HEK293 (cell line): ENCODE measurements around the gene SNAPIN.

ENCODE experiments used
- CTCF ChIA-PET: fragments of 350-600 bp; formaldehyde crosslinking; extraction: SDS; loops from one replicate; lab custom pipeline; 2021; ENCODE audit warnings: antibody characterized with exemption; lab: Yijun Ruan, JAX
- POLR2A ChIA-PET: fragments of 300-600 bp; formaldehyde crosslinking; extraction: SDS; loops from one replicate; lab custom pipeline; 2020; ENCODE audit warnings: antibody characterized with exemption, inconsistent platforms; lab: Yijun Ruan, JAX
- H3K27ac ChIP-seq: fragments of 200-500 bp; sonication (Bioruptor generic); 2 replicates; pipeline ENCODE4 v1.5.1; 2014; ENCODE audit warnings: low read depth, low read length, control low read depth, inconsistent platforms; ENCODE audit errors: extremely low read depth
- H3K36me3 ChIP-seq, 2 experiments: fragments of 200-500 bp in 1 of 2; sonication (Bioruptor generic) in 1 of 2; 1 replicate in 1 of 2; 2 replicates in 1 of 2; pipeline ENCODE4 v1.5.1; 2014 to 2017; ENCODE audit warnings: inconsistent platforms in 2 of 2, low read length in 2 of 2; ENCODE audit not compliant: control insufficient read depth in 2 of 2, insufficient read depth in 1 of 2
- H3K4me1 ChIP-seq: fragments of 200-500 bp; sonication (Bioruptor generic); 2 replicates; pipeline ENCODE4 v1.5.1; 2014; ENCODE audit warnings: mild to moderate bottlenecking, low read length, inconsistent platforms; ENCODE audit not compliant: control insufficient read depth, insufficient read depth
- H3K4me3 ChIP-seq: 2 replicates; pipeline ENCODE4 v1.5.1; 2011; ENCODE audit warnings: low read depth, mild to moderate bottlenecking, control low read depth, low read length, moderate library complexity
- H3K9me3 ChIP-seq: fragments of 200-500 bp; sonication (Bioruptor generic); 2 replicates; pipeline ENCODE4 v1.5.1; 2014; ENCODE audit warnings: low read depth, low read length, inconsistent platforms; ENCODE audit not compliant: control insufficient read depth, insufficient read depth
- IKZF3 ChIP-seq: fragments of 450-650 bp; IDR thresholded peaks from 2 replicates; pipeline ENCODE4 v1.5.0; 2018; ENCODE audit warnings: missing biosample characterization, mild to moderate bottlenecking, missing genetic modification characterization, moderate library complexity
- ZBTB10 ChIP-seq: fragments of 450-650 bp; formaldehyde crosslinking; IDR thresholded peaks from 2 replicates; pipeline ENCODE4 v1.5.1; 2016; ENCODE audit warnings: missing biosample characterization, missing genetic modification characterization
- ZFP69B ChIP-seq: fragments of 450-650 bp; formaldehyde crosslinking; IDR thresholded peaks from 2 replicates; pipeline ENCODE4 v1.5.1; 2016; ENCODE audit warnings: missing biosample characterization, missing genetic modification characterization
- ZNF112 ChIP-seq: fragments of 450-650 bp; formaldehyde crosslinking; IDR thresholded peaks from 2 replicates; pipeline ENCODE4 v1.5.0; 2017; ENCODE audit warnings: missing biosample characterization, missing genetic modification characterization
- ZNF138 ChIP-seq: fragments of 450-650 bp; formaldehyde crosslinking; IDR thresholded peaks from 2 replicates; pipeline ENCODE4 v1.5.1; 2016; ENCODE audit warnings: missing biosample characterization, missing genetic modification characterization, borderline replicate concordance
- ZNF18 ChIP-seq: fragments of 450-650 bp; formaldehyde crosslinking; IDR thresholded peaks from 2 replicates; pipeline ENCODE4 v1.5.1; 2016; ENCODE audit warnings: missing biosample characterization, missing genetic modification characterization
- ZNF2 ChIP-seq: fragments of 450-650 bp; formaldehyde crosslinking; IDR thresholded peaks from 2 replicates; pipeline ENCODE4 v1.5.1; 2016; ENCODE audit warnings: missing biosample characterization, missing genetic modification characterization
- ZNF223 ChIP-seq: fragments of 450-650 bp; formaldehyde crosslinking; IDR thresholded peaks from 2 replicates; pipeline ENCODE4 v1.5.1; 2016; ENCODE audit warnings: missing biosample characterization, missing genetic modification characterization
- ZNF292 ChIP-seq: fragments of 450-650 bp; formaldehyde crosslinking; IDR thresholded peaks from 2 replicates; pipeline ENCODE4 v1.5.1; 2016; ENCODE audit warnings: low read depth, missing biosample characterization, missing genetic modification characterization, borderline replicate concordance
- ZNF404 ChIP-seq: fragments of 450-650 bp; formaldehyde crosslinking; IDR thresholded peaks from 2 replicates; pipeline ENCODE4 v1.5.1; 2017; ENCODE audit warnings: missing biosample characterization, missing genetic modification characterization
- ZNF521 ChIP-seq: fragments of 450-650 bp; formaldehyde crosslinking; IDR thresholded peaks from 2 replicates; pipeline ENCODE4 v1.5.1; 2017; ENCODE audit warnings: missing biosample characterization, mild to moderate bottlenecking, missing genetic modification characterization
- ZNF596 ChIP-seq: fragments of 450-650 bp; IDR thresholded peaks from 2 replicates; pipeline ENCODE4 v1.5.0; 2018; ENCODE audit warnings: missing biosample characterization, mild to moderate bottlenecking, missing genetic modification characterization, moderate library complexity
- ZNF626 ChIP-seq: fragments of 450-650 bp; sonication (Bioruptor Pico); formaldehyde crosslinking; IDR thresholded peaks from 2 replicates; pipeline ENCODE4 v1.5.1; 2018; ENCODE audit warnings: missing biosample characterization, missing genetic modification characterization, inconsistent platforms
- ZNF654 ChIP-seq: fragments of 450-650 bp; formaldehyde crosslinking; IDR thresholded peaks from 2 replicates; pipeline ENCODE4 v1.5.1; 2016; ENCODE audit warnings: low read depth, missing biosample characterization, missing genetic modification characterization
- ZNF830 ChIP-seq: fragments of 450-650 bp; IDR thresholded peaks from 2 replicates; pipeline ENCODE4 v1.5.0; 2018; ENCODE audit warnings: missing biosample characterization, missing genetic modification characterization, low read depth, mild to moderate bottlenecking, moderate library complexity
- ZSCAN30 ChIP-seq: fragments of 450-650 bp; IDR thresholded peaks from 2 replicates; pipeline ENCODE4 v1.5.1; 2018; ENCODE audit warnings: missing biosample characterization, mild to moderate bottlenecking, missing genetic modification characterization, moderate library complexity
- TF ChIP-seq, protein P1 (sequence below): fragments of 450-650 bp; formaldehyde crosslinking; IDR thresholded peaks from 2 replicates; pipeline ENCODE4 v1.5.1; 2016; ENCODE audit warnings: missing biosample characterization, missing genetic modification characterization, borderline replicate concordance

The SNAPIN gene

DNA sequence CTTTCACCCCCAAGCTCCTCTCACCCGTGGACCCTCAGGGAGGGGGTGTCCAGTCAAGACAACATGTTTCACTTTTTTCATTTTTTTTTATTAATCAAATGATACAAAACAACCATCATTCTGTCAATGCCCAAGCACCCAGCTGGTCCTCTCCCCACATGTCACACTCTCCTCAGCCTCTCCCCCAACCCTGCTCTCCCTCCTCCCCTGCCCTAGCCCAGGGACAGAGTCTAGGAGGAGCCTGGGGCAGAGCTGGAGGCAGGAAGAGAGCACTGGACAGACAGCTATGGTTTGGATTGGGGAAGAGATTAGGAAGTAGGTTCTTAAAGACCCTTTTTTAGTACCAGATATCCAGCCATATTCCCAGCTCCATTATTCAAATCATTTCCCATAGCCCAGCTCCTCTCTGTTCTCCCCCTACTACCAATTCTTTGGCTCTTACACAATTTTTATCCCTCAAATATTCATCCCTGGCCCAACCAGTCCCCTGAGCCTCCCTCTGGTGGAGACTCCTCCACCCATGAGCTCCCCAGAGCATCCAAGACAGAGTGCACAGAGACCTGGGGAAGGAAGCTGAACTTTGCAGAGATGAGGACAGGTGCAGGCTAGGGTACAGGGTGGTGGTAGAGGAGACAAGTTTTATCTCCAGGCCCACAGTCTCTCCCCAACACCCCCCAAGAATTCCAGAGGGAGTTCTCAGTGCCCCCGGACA is 44.2 kb upstream of the SNAPIN start:
- TF ChIP-seq ZNF404 (tag by site-specific recombination) = no peak
- no peak for TF ChIP-seq ZNF138 (tag by site-specific recombination)
- no peak for TF ChIP-seq ZNF626 (tag by site-specific recombination)
- TF ChIP-seq, protein P1, sequence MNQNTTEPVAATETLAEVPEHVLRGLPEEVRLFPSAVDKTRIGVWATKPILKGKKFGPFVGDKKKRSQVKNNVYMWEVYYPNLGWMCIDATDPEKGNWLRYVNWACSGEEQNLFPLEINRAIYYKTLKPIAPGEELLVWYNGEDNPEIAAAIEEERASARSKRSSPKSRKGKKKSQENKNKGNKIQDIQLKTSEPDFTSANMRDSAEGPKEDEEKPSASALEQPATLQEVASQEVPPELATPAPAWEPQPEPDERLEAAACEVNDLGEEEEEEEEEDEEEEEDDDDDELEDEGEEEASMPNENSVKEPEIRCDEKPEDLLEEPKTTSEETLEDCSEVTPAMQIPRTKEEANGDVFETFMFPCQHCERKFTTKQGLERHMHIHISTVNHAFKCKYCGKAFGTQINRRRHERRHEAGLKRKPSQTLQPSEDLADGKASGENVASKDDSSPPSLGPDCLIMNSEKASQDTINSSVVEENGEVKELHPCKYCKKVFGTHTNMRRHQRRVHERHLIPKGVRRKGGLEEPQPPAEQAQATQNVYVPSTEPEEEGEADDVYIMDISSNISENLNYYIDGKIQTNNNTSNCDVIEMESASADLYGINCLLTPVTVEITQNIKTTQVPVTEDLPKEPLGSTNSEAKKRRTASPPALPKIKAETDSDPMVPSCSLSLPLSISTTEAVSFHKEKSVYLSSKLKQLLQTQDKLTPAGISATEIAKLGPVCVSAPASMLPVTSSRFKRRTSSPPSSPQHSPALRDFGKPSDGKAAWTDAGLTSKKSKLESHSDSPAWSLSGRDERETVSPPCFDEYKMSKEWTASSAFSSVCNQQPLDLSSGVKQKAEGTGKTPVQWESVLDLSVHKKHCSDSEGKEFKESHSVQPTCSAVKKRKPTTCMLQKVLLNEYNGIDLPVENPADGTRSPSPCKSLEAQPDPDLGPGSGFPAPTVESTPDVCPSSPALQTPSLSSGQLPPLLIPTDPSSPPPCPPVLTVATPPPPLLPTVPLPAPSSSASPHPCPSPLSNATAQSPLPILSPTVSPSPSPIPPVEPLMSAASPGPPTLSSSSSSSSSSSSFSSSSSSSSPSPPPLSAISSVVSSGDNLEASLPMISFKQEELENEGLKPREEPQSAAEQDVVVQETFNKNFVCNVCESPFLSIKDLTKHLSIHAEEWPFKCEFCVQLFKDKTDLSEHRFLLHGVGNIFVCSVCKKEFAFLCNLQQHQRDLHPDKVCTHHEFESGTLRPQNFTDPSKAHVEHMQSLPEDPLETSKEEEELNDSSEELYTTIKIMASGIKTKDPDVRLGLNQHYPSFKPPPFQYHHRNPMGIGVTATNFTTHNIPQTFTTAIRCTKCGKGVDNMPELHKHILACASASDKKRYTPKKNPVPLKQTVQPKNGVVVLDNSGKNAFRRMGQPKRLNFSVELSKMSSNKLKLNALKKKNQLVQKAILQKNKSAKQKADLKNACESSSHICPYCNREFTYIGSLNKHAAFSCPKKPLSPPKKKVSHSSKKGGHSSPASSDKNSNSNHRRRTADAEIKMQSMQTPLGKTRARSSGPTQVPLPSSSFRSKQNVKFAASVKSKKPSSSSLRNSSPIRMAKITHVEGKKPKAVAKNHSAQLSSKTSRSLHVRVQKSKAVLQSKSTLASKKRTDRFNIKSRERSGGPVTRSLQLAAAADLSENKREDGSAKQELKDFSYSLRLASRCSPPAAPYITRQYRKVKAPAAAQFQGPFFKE (tag by site-specific recombination) = no peak
- no peak for TF ChIP-seq ZNF596 (tag by site-specific recombination)
- TF ChIP-seq ZNF223 (tag by site-specific recombination) = no peak
- TF ChIP-seq ZNF521 (tag by site-specific recombination) = no peak
- no peak for TF ChIP-seq ZNF830 (tag by site-specific recombination)
- no peak for TF ChIP-seq ZFP69B (tag by site-specific recombination)
- no peak for TF ChIP-seq ZNF654 (tag by site-specific recombination)
- TF ChIP-seq ZNF18 (tag by site-specific recombination) = no peak
- TF ChIP-seq ZNF2 = no peak
- TF ChIP-seq ZNF292 (tag by site-specific recombination) = no peak
- TF ChIP-seq ZNF112 (tag by site-specific recombination) = no peak
- TF ChIP-seq ZBTB10 (tag by site-specific recombination) = no peak
- TF ChIP-seq IKZF3 (tag by site-specific recombination) = no peak
- TF ChIP-seq ZSCAN30 (tag by site-specific recombination) = no peak
- no peaks in the 10 kb centered on the region for H3K9me3 ChIP-seq
- H3K4me3 ChIP-seq = no peak overlapping the region
- ChIA-PET POLR2A (interaction anchor here (0.6 to 3.3 kb wide), 5 partner anchors 10 to 376 kb away, joined by 3 to 21 read pairs (median 4); partner anchors contain the start of genes CHTOP, ILF2, RPS27 and S100A13), CTCF (interaction anchor here (0.6 to 4.8 kb wide), 8 partner anchors 9 to 837 kb away, joined by 3 to 28 read pairs (median 4); partner anchors contain the start of genes S100A1 and S100A13)
- H3K27ac ChIP-seq = no peak overlapping the region
- peaks cover 0 to 12% of the 10 kb centered on the region in 2 experiments; a peak in 1 of 3 replicates for H3K36me3 ChIP-seq
- no peaks in the 10 kb centered on the region for H3K4me1 ChIP-seq
